HCT116 (cell line): Measurements from ENCODE around the gene PHLDA1. TPM values are rescaled to one million over a fixed set of nuclear protein-coding genes. Genes with fewer than 3 reads are reported as not detected.

ENCODE experiments used
- ATAC-seq: fragments of 200-7000 bp; cut with Tn5 transposase; 2 replicates; pipeline ENCODE4 v1.9.1; 2020; ENCODE audit warnings: mild to moderate bottlenecking, moderate library complexity
- BruUV-seq: library from RNA; stranded (reverse); fragments of 400-500 nt; replicated peaks from 2 replicates; lab custom pipeline; 2021; lab: Mats Ljungman, UMichigan
- CTCF ChIA-PET: fragments of 300-600 bp; sonication (Branson Sonifier 250); formaldehyde crosslinking; loops from one replicate; lab custom pipeline; 2021; ENCODE audit warnings: antibody characterized with exemption; lab: Charles Lee
- POLR2A ChIA-PET: fragments of 300-600, 350-600 bp; sonication (Branson Sonifier 250); formaldehyde crosslinking; loops from one replicate; lab custom pipeline; 2021; ENCODE audit warnings: antibody characterized with exemption; lab: Charles Lee
- RAD21 ChIA-PET, 2 experiments: fragments of 300-600 bp; sonication (Branson Sonifier 250); formaldehyde crosslinking; loops; one replicate each; lab custom pipeline; 2023; ENCODE audit warnings: low total read pairs in 2 of 2; ENCODE audit not compliant: uncharacterized antibody in 2 of 2, unreplicated experiment in 2 of 2, low non-redundant PET in 1 of 2; lab: Charles Lee
- DNase-seq: peaks from one replicate; pipeline ENCODE4 v3.0.0-alpha.2; 2010; ENCODE audit warnings: low read depth, low spot score
- H2AFZ ChIP-seq: fragments of 200-600 bp; shearing (Covaris generic), sonication (generic); 2 replicates; pipeline ENCODE4 v1.6.1; 2017; ENCODE audit warnings: low read depth, mixed run types, mixed read lengths, antibody characterized with exemption, low read length; ENCODE audit not compliant: poor library complexity, severe bottlenecking
- H3K27ac ChIP-seq: 2 replicates; pipeline ENCODE4 v1.5.1; 2012; ENCODE audit warnings: low read depth, low read length
- H3K27me3 ChIP-seq: fragments of 200-600 bp; sonication (generic); 2 replicates; pipeline ENCODE4 v1.6.1; 2016; ENCODE audit warnings: mixed run types, low read length, mixed read lengths; ENCODE audit not compliant: insufficient read depth
- H3K36me3 ChIP-seq, 2 experiments: fragments of 200-500 bp in 1 of 2; fragments of 200-600 bp in 1 of 2; sonication (Bioruptor generic) in 1 of 2; sonication (generic) in 1 of 2; 2 replicates each; pipeline versions ENCODE4 v1.5.1 to v1.6.1; 2014 to 2016; ENCODE audit warnings: low read length in 2 of 2, inconsistent platforms in 1 of 2, mixed read lengths in 1 of 2, mixed run types in 1 of 2; ENCODE audit not compliant: insufficient read depth in 2 of 2, control insufficient read depth in 1 of 2
- H3K4me1 ChIP-seq, 2 experiments: fragments of 200-600 bp in 1 of 2; sonication (generic) in 1 of 2; 2 replicates each; pipeline versions ENCODE4 v1.5.1 to v1.6.1; 2012 to 2017; ENCODE audit warnings: low read length in 2 of 2, inconsistent platforms in 1 of 2, mild to moderate bottlenecking in 1 of 2, mixed read lengths in 1 of 2, mixed run types in 1 of 2, moderate library complexity in 1 of 2; ENCODE audit not compliant: insufficient read depth in 2 of 2, control insufficient read depth in 1 of 2
- H3K4me2 ChIP-seq: fragments of 200-600 bp; sonication (generic); 2 replicates; pipeline ENCODE4 v1.6.1; 2017; ENCODE audit warnings: mixed run types, low read length, mixed read lengths
- H3K4me3 ChIP-seq, 2 experiments: fragments of 200-600 bp in 1 of 2; sonication (generic) in 1 of 2; replicated peaks in 1 of 2; 2 replicates each; pipeline ENCODE4 v1.5.1; 2011 to 2016; ENCODE audit warnings: low read length in 2 of 2, control low read depth in 1 of 2, low read depth in 1 of 2, mild to moderate bottlenecking in 1 of 2, mixed read lengths in 1 of 2, mixed run types in 1 of 2
- H3K79me2 ChIP-seq: fragments of 200-600 bp; sonication (generic); 2 replicates; pipeline ENCODE4 v1.6.1; 2017; ENCODE audit warnings: mild to moderate bottlenecking, mixed run types, low read length, moderate library complexity, mixed read lengths; ENCODE audit not compliant: insufficient read depth
- H3K9ac ChIP-seq: fragments of 200-600 bp; sonication (generic); 2 replicates; pipeline ENCODE4 v1.6.1; 2016; ENCODE audit warnings: low read length, mixed read lengths
- H3K9me2 ChIP-seq: fragments of 200-600 bp; sonication (generic), shearing (Covaris generic); 2 replicates; pipeline ENCODE4 v1.6.1; 2017; ENCODE audit warnings: mixed run types, mild to moderate bottlenecking, moderate library complexity; ENCODE audit not compliant: insufficient read depth
- H3K9me3 ChIP-seq, 2 experiments: fragments of 200-500 bp in 1 of 2; fragments of 200-600 bp in 1 of 2; sonication (Bioruptor generic) in 1 of 2; sonication (generic) in 1 of 2; 2 replicates each; pipeline ENCODE4 v1.6.1; 2014 to 2017; ENCODE audit warnings: low read length in 2 of 2, mixed read lengths in 2 of 2, inconsistent platforms in 1 of 2, low read depth in 1 of 2, mild to moderate bottlenecking in 1 of 2, mixed run types in 1 of 2, moderate library complexity in 1 of 2; ENCODE audit not compliant: control insufficient read depth in 1 of 2, insufficient read depth in 1 of 2
- H4K20me1 ChIP-seq: fragments of 200-600 bp; sonication (generic), shearing (Covaris generic); 2 replicates; pipeline ENCODE4 v1.6.1; 2017; ENCODE audit warnings: mixed run types, mild to moderate bottlenecking, moderate library complexity; ENCODE audit not compliant: insufficient read depth
- CEBPB ChIP-seq: IDR thresholded peaks from 2 replicates; pipeline ENCODE4 v1.6.1; 2012; ENCODE audit warnings: low read depth
- EGR1 ChIP-seq: IDR thresholded peaks from 2 replicates; pipeline ENCODE4 v1.6.1; 2012; ENCODE audit warnings: low read depth
- ELF1 ChIP-seq: IDR thresholded peaks from 2 replicates; pipeline ENCODE4 v1.6.1; 2012; ENCODE audit warnings: low read depth, borderline replicate concordance
- EZH2phosphoT487 ChIP-seq: fragments of 200-600 bp; IDR thresholded peaks from 2 replicates; pipeline ENCODE4 v1.6.1; 2018; ENCODE audit warnings: antibody characterized with exemption, borderline replicate concordance
- FOSL1 ChIP-seq: IDR thresholded peaks from 2 replicates; pipeline ENCODE4 v1.6.1; 2012; ENCODE audit warnings: low read depth
- JUND ChIP-seq: IDR thresholded peaks from 2 replicates; pipeline ENCODE4 v1.6.1; 2012
- MAX ChIP-seq: IDR thresholded peaks from 2 replicates; pipeline ENCODE4 v1.6.1; 2012
- POLR2A ChIP-seq: IDR thresholded peaks from 2 replicates; pipeline ENCODE4 v1.7.0; 2011; ENCODE audit warnings: borderline replicate concordance; ENCODE audit not compliant: insufficient read depth, insufficient read length; ENCODE audit errors: extremely low read depth
- REST ChIP-seq: IDR thresholded peaks from 2 replicates; pipeline ENCODE4 v1.6.1; 2012; ENCODE audit warnings: low read depth
- SIN3A ChIP-seq: IDR thresholded peaks from 2 replicates; pipeline ENCODE4 v1.6.1; 2012; ENCODE audit warnings: low read depth
- SP1 ChIP-seq: IDR thresholded peaks from 2 replicates; pipeline ENCODE4 v1.6.1; 2012; ENCODE audit warnings: low read depth
- SRF ChIP-seq: IDR thresholded peaks from 2 replicates; pipeline ENCODE4 v1.6.1; 2012; ENCODE audit warnings: low read depth
- YY1 ChIP-seq: IDR thresholded peaks from 2 replicates; pipeline ENCODE4 v1.6.1; 2011; ENCODE audit warnings: low read length, low read depth, moderate library complexity, mild to moderate bottlenecking; ENCODE audit not compliant: insufficient replicate concordance; ENCODE audit errors: extremely low read depth
- ZFX ChIP-seq: fragments of 450-650 bp; IDR thresholded peaks from 2 replicates; pipeline ENCODE4 v1.6.1; 2017
- ZNF274 ChIP-seq: fragments of 200-500 bp; sonication (Bioruptor generic); IDR thresholded peaks from 2 replicates; pipeline ENCODE4 v1.6.1; 2014; ENCODE audit warnings: mild to moderate bottlenecking, low read depth, low read length, inconsistent platforms
- intact Hi-C: fragments of 100-400 bp; cut with micrococcal nuclease; formaldehyde crosslinking; loops from 2 replicates; pipeline ENCODE4 v1.10.0; 2022
- total RNA-seq: library from RNA; stranded (reverse); gene quantifications from one replicate; pipeline ENCODE4 v1.2.1, GENCODE V29; 2021; ENCODE audit not compliant: unreplicated experiment
- TF ChIP-seq, protein P1 (sequence below): IDR thresholded peaks from 2 replicates; pipeline ENCODE4 v1.6.1; 2011; ENCODE audit warnings: mild to moderate bottlenecking, low read length, moderate library complexity; ENCODE audit not compliant: insufficient replicate concordance; ENCODE audit errors: extremely low read depth
- TF ChIP-seq, protein P2 (sequence below), 3 experiments: fragments of 200-600 bp in 1 of 3; sonication (generic) in 1 of 3; IDR thresholded peaks in 2 of 3; conservative IDR thresholded peaks in 1 of 3; 2 replicates each; pipeline ENCODE4 v1.5.1; 2012 to 2017; ENCODE audit warnings: low read depth in 2 of 3, low read length in 2 of 3, antibody characterized with exemption in 1 of 3, borderline replicate concordance in 1 of 3, control low read depth in 1 of 3, mild to moderate bottlenecking in 1 of 3, mixed read lengths in 1 of 3, mixed run types in 1 of 3, moderate library complexity in 1 of 3; ENCODE audit not compliant: insufficient read depth in 1 of 3

The PHLDA1 gene
- total RNA-seq, 1 experiment from 2014 or later: 231 TPM

- POLR2A ChIA-PET: no interaction called here
Measured at GRCh38 chr12:76078748-76079147, 47.2 kb upstream of the PHLDA1 start.

More at GRCh38 chr12:76078748-76079147, 47.2 kb upstream of the PHLDA1 start:
- H4K20me1 ChIP-seq: peaks cover 36% of the 10 kb centered on the region; the same call in 1 of the 2 replicates
- peaks cover 4 to 16% of the 10 kb centered on the region in 2 experiments; a peak in 2 of 4 replicates for H3K4me1 ChIP-seq
- intact Hi-C loops: no loop called here
- no peak overlapping the region for H3K9ac ChIP-seq
- no peak for TF ChIP-seq SP1
- TF ChIP-seq SRF: no peak
- TF ChIP-seq, protein P1, sequence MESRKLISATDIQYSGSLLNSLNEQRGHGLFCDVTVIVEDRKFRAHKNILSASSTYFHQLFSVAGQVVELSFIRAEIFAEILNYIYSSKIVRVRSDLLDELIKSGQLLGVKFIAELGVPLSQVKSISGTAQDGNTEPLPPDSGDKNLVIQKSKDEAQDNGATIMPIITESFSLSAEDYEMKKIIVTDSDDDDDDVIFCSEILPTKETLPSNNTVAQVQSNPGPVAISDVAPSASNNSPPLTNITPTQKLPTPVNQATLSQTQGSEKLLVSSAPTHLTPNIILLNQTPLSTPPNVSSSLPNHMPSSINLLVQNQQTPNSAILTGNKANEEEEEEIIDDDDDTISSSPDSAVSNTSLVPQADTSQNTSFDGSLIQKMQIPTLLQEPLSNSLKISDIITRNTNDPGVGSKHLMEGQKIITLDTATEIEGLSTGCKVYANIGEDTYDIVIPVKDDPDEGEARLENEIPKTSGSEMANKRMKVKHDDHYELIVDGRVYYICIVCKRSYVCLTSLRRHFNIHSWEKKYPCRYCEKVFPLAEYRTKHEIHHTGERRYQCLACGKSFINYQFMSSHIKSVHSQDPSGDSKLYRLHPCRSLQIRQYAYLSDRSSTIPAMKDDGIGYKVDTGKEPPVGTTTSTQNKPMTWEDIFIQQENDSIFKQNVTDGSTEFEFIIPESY: no peak
- TF ChIP-seq EGR1: no peak
- no peak for TF ChIP-seq FOSL1
- TF ChIP-seq JUND: no peak
- no peak for TF ChIP-seq EZH2phosphoT487
- TF ChIP-seq MAX: no peak
- no peak for TF ChIP-seq POLR2A
- TF ChIP-seq ELF1: no peak
- TF ChIP-seq REST: no peak
- no peak for TF ChIP-seq ZNF274
- TF ChIP-seq ZFX: no peak
- TF ChIP-seq YY1: no peak
- no peak for TF ChIP-seq SIN3A
- no peak for TF ChIP-seq CEBPB
- TF ChIP-seq, protein P2, sequence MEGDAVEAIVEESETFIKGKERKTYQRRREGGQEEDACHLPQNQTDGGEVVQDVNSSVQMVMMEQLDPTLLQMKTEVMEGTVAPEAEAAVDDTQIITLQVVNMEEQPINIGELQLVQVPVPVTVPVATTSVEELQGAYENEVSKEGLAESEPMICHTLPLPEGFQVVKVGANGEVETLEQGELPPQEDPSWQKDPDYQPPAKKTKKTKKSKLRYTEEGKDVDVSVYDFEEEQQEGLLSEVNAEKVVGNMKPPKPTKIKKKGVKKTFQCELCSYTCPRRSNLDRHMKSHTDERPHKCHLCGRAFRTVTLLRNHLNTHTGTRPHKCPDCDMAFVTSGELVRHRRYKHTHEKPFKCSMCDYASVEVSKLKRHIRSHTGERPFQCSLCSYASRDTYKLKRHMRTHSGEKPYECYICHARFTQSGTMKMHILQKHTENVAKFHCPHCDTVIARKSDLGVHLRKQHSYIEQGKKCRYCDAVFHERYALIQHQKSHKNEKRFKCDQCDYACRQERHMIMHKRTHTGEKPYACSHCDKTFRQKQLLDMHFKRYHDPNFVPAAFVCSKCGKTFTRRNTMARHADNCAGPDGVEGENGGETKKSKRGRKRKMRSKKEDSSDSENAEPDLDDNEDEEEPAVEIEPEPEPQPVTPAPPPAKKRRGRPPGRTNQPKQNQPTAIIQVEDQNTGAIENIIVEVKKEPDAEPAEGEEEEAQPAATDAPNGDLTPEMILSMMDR (IDR thresholded peaks at IDR 0.05 in 2 of 3, conservative IDR thresholded peaks at IDR 0.05 in 1 of 3; ENCODE audit: borderline replicate concordance in 1 of 3, insufficient read depth in 1 of 3, low read depth in 2 of 3, low read length in 2 of 3): no peak
- BruUV-seq: no TSS peak
- H3K9me2 ChIP-seq: no peaks in the 10 kb centered on the region
- H3K36me3 ChIP-seq: peaks cover 0 to 13% of the 10 kb centered on the region in 2 experiments; a peak in 2 of 4 replicates
- ChIA-PET CTCF (no interaction called here), RAD21 (no interaction called here)
- no peak overlapping the region for H3K4me3 ChIP-seq
- DNase-seq (no peak), ATAC-seq (no peak)
- no peak overlapping the region for H3K4me2 ChIP-seq
- no peaks in the 10 kb centered on the region for H3K27me3 ChIP-seq
- H2AFZ ChIP-seq: no peak overlapping the region
- H3K79me2 ChIP-seq: peaks cover 100% of the 10 kb centered on the region
- no peak overlapping the region for H3K27ac ChIP-seq
- H3K9me3 ChIP-seq: no peaks in the 10 kb centered on the region
